ENCODE results near the gene RPL5. TPM values are rescaled to one million over a fixed set of nuclear protein-coding genes. Genes with fewer than 3 reads are reported as not detected.

The RPL5 gene
- total RNA-seq, 1 experiment from 2014 or later = 1,607 TPM

- intact Hi-C loops (cut with micrococcal nuclease) = no loop called here
- Mint-ChIP-seq H3K36me3 (ENCODE audit: insufficient read depth, unreplicated experiment) (no peaks in the 10 kb centered on the region), H3K27ac (ENCODE audit: low read depth, unreplicated experiment) (no peak overlapping the region), H3K9me3 (ENCODE audit: unreplicated experiment) (no peaks in the 10 kb centered on the region), H3K27me3 (ENCODE audit: insufficient read depth, unreplicated experiment) (no peaks in the 10 kb centered on the region), H3K4me1 (ENCODE audit: insufficient read depth, unreplicated experiment) (peaks cover 6% of the 10 kb centered on the region), H3K4me3 (ENCODE audit: unreplicated experiment) (no peak overlapping the region)
- no TSS peak for BruUV-seq (replicated peaks)
- DNase-seq (ENCODE audit: unreplicated experiment) = no peak
- ChIA-PET POLR2A (interaction anchor here (0.7 to 1.8 kb wide), 3 partner anchors 21 to 41 kb away, joined by 3 to 11 read pairs (median 4); partner anchors contain the start of gene RPL5), CTCF (interaction anchor here (0.7 to 2.2 kb wide), 6 partner anchors 15 to 491 kb away, joined by 3 to 11 read pairs (median 3); no protein-coding TSS in a partner anchor)
- TF ChIP-seq CTCF (IDR thresholded peaks at IDR 0.05; ENCODE audit: unreplicated experiment) = no peak
These were observed 41.0 kb upstream of the RPL5 start for GRCh38 chr1:92790867-92791266.

DNA sequence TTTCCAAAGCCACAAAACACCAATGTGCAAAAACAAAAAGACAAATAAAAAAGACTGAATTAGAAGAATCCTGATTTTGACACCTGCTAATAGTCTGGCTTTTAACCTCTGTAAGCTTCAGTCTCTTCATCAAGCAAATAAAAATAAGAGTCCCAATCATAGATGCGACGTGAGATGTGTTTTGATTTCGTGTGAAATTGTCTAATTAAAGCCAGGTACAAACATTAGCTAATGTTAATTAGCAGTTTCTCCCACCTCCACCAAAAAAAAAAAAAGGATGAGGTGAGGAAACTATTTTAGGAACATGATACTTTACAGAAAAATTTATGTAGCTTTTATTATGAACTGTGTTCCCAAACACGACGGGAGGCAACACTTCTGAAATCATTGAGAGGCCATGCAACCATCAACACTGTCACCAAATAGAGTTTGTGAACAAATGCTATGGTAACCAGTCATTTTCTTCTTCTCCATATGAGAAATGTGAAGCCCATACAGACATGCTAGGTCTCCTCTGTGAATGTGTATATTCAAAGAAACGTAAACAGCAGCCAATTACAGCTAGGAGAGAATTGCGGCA lies 40.3 kb upstream of the RPL5 start:
- POLR2A ChIA-PET = interaction anchor here (1.0 to 1.8 kb wide), 3 partner anchors 8 to 40 kb away, joined by 3 to 11 read pairs (median 5); partner anchors contain the start of gene RPL5
- no peaks in the 10 kb centered on the region for H3K27me3 Mint-ChIP-seq (ENCODE audit: insufficient read depth, unreplicated experiment)
- intact Hi-C loops (cut with micrococcal nuclease) = no loop called here
- no peaks in the 10 kb centered on the region for H3K9me3 Mint-ChIP-seq (ENCODE audit: unreplicated experiment)
- BruUV-seq (replicated peaks) = no TSS peak
- no peaks in the 10 kb centered on the region for H3K36me3 Mint-ChIP-seq (ENCODE audit: insufficient read depth, unreplicated experiment)
- H3K27ac Mint-ChIP-seq (ENCODE audit: low read depth, unreplicated experiment) = no peak overlapping the region
- TF ChIP-seq CTCF (IDR thresholded peaks at IDR 0.05; ENCODE audit: unreplicated experiment) = no peak
- peaks cover 3% of the 10 kb centered on the region for H3K4me1 Mint-ChIP-seq (ENCODE audit: insufficient read depth, unreplicated experiment)
- DNase-seq (ENCODE audit: unreplicated experiment) = no peak
- H3K4me3 Mint-ChIP-seq (ENCODE audit: unreplicated experiment) = no peak overlapping the region
- CTCF ChIA-PET = interaction anchor here (0.7 to 2.2 kb wide), 3 partner anchors 27 to 60 kb away, joined by 3 to 11 read pairs (median 6); no protein-coding TSS in a partner anchor

DNA sequence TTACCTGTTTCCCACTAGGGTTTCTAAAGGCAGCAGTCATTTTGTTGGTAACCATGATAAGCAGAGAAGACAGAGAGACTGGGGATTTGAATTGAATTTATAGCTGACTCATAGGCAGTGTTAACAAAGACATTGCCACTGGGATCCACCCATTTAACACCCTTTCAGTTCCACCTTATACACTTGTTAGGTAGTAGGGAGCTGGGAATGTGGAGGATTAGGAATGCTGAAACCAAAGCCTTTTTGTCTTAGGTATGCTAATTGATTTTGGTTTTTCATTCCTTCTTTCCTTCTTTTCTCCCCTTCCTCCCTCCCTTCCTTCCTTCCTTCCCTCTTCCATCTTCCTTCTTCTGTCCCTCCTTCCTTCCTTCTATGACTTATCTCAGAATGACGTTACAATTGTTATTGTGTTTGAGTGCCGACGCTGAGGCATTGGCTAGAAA lies 39.5 kb upstream of the RPL5 start:
- no peak overlapping the region for H3K4me3 Mint-ChIP-seq (ENCODE audit: unreplicated experiment)
- no peak for TF ChIP-seq CTCF (IDR thresholded peaks at IDR 0.05; ENCODE audit: unreplicated experiment)
- ChIA-PET POLR2A (interaction anchor here (0.9 to 1.8 kb wide), 4 partner anchors 8 to 170 kb away, joined by 3 to 11 read pairs (median 5); partner anchors contain the start of genes EVI5 and RPL5), CTCF (interaction anchor here (1.6 kb wide), 1 partner anchor 26 kb away, joined by 6 read pairs; no protein-coding TSS in a partner anchor)
- no peaks in the 10 kb centered on the region for H3K4me1 Mint-ChIP-seq (ENCODE audit: insufficient read depth, unreplicated experiment)
- H3K27ac Mint-ChIP-seq (ENCODE audit: low read depth, unreplicated experiment) = no peak overlapping the region
- intact Hi-C loops (cut with micrococcal nuclease) = no loop called here
- H3K9me3 Mint-ChIP-seq (ENCODE audit: unreplicated experiment) = no peaks in the 10 kb centered on the region
- H3K36me3 Mint-ChIP-seq (ENCODE audit: insufficient read depth, unreplicated experiment) = no peaks in the 10 kb centered on the region
- no peaks in the 10 kb centered on the region for H3K27me3 Mint-ChIP-seq (ENCODE audit: insufficient read depth, unreplicated experiment)
- BruUV-seq (replicated peaks) = no TSS peak
- peak; percentile 23 for DNase-seq (ENCODE audit: unreplicated experiment)

DNA sequence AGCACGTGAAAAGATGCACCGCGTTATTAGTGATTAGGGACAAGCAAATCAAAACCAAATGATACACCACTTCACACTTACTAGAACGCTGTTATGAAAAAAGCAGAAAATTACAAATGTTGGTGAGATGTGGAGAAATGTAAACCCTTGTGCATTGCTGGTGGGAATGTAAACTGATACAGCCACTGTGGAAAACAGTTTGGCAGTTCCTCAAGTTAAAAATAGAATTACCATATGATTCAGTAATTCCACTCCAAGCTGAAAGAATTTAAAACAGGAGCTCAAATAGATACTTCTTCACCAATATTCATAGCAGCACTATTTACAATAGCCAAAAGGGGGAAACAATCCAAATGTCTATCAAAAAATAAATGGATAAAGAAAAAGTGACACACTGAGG lies 36.7 kb upstream of the RPL5 start:
- POLR2A ChIA-PET = interaction anchor here (1.0 to 1.7 kb wide), 3 partner anchors 9 to 11 kb away, joined by 3 to 5 read pairs (median 4); partner anchors contain the start of gene EVI5
- no peaks in the 10 kb centered on the region for H3K4me1 Mint-ChIP-seq (ENCODE audit: insufficient read depth, unreplicated experiment)
- intact Hi-C loops (cut with micrococcal nuclease) = no loop called here
- no peaks in the 10 kb centered on the region for H3K9me3 Mint-ChIP-seq (ENCODE audit: unreplicated experiment)
- no peak overlapping the region for H3K27ac Mint-ChIP-seq (ENCODE audit: low read depth, unreplicated experiment)
- H3K27me3 Mint-ChIP-seq (ENCODE audit: insufficient read depth, unreplicated experiment) = no peaks in the 10 kb centered on the region
- CTCF ChIA-PET = interaction anchor here (0.7 kb wide), 1 partner anchor 13 kb away, joined by 4 read pairs; no protein-coding TSS in a partner anchor
- H3K36me3 Mint-ChIP-seq (ENCODE audit: insufficient read depth, unreplicated experiment) = no peaks in the 10 kb centered on the region
- no peak for TF ChIP-seq CTCF (IDR thresholded peaks at IDR 0.05; ENCODE audit: unreplicated experiment)
- no peak overlapping the region for H3K4me3 Mint-ChIP-seq (ENCODE audit: unreplicated experiment)
- no TSS peak for BruUV-seq (replicated peaks)
- no peak for DNase-seq (ENCODE audit: unreplicated experiment)

All from MCF 10A (cell line).